C4-2B (cell line): Measurements from ENCODE around the gene NRIP2.
A peak's percentile ranks its signal among the peaks of the same experiment; 100 is the strongest.

Experiments
- H3K27ac ChIP-seq: fragments of 450-650 bp; 2 replicates; pipeline ENCODE4 v1.5.1; 2017
- ZFX ChIP-seq: fragments of 450-650 bp; IDR thresholded peaks from 2 replicates; pipeline ENCODE4 v1.6.1; 2017
- TF ChIP-seq, protein P1 (sequence below): fragments of 450-650 bp; conservative IDR thresholded peaks from 2 replicates; pipeline ENCODE4 v1.5.1; 2017; ENCODE audit warnings: mild to moderate bottlenecking

NRIP2 gene

DNA sequence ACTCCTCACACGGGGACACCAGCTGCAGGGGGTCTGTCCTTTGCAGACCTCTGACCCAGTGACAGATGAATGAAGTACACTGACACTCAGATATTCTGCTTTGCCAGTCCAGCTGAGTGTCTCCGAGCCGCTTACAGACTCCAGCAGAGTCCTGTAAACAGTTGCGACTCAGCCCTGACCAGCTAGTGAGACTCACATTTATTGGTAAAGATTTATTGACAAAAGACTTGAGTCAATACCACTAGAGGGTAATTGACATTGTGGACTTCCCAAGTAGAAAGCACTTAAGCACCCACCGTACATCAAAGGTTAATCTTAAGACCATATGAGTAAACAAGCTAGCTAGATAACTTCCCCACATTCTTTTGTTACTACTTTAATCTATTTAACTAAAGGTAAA, 49.8 kb downstream of the NRIP2 start:
- TF ChIP-seq, protein P1, sequence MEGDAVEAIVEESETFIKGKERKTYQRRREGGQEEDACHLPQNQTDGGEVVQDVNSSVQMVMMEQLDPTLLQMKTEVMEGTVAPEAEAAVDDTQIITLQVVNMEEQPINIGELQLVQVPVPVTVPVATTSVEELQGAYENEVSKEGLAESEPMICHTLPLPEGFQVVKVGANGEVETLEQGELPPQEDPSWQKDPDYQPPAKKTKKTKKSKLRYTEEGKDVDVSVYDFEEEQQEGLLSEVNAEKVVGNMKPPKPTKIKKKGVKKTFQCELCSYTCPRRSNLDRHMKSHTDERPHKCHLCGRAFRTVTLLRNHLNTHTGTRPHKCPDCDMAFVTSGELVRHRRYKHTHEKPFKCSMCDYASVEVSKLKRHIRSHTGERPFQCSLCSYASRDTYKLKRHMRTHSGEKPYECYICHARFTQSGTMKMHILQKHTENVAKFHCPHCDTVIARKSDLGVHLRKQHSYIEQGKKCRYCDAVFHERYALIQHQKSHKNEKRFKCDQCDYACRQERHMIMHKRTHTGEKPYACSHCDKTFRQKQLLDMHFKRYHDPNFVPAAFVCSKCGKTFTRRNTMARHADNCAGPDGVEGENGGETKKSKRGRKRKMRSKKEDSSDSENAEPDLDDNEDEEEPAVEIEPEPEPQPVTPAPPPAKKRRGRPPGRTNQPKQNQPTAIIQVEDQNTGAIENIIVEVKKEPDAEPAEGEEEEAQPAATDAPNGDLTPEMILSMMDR: no peak
- no peak for TF ChIP-seq ZFX
- no peak overlapping the region for H3K27ac ChIP-seq

DNA sequence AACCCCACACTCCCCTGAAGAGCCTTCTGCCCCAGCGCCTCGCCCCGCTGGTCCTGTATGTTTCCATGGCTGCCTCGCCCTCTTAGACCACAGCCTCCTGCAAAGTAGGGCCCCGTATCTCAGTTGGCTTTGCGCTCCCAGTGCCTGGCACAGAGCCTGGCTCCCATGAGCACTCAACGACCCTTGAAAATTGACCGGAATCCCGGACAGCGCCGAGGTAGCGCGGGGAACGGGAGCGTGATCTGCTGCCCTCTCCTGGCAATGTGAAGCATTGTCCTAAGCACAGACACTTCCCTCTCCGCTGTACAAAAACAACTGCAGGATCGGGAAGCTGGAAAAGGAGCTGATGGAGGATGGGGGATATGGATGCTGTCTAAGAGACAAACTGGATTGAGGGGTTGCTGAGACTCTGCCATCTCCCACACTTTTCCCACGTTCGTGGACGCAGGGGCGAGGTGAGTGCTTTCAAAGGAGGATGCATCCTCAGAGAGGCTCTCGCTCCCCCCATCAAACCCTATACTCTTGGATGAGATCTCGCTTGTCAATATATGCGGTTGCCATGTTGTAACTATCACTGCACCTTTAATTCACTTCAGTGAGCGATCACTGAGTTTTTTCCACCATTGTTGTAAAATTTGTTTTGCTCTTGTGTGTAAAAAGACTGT, 50.8 kb downstream of the NRIP2 start:
- no peak for TF ChIP-seq ZFX
- TF ChIP-seq, protein P1: peak; percentile 96
- no peak overlapping the region for H3K27ac ChIP-seq

DNA sequence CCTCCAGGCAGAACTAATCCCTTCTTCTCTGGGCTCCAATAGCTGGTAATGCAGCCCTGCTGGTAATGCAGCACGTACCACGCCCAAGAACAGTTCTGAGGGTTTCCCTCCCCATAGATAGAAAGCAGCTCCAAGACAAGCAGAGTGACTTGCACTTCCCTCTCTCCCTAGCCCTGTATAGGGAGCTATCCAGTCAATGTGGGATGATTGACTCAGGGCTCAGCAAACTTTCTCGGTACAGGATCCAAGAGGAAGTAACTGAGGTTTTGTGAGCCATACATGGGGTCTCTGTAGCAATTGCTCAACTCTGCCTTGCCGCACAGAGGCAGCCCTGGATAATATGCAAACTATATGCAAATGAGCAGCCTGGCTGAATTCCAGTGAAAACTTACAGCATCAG, 55.6 kb downstream of the NRIP2 start:
- H3K27ac ChIP-seq: no peak overlapping the region
- TF ChIP-seq, protein P1: no peak
- TF ChIP-seq ZFX: no peak

DNA sequence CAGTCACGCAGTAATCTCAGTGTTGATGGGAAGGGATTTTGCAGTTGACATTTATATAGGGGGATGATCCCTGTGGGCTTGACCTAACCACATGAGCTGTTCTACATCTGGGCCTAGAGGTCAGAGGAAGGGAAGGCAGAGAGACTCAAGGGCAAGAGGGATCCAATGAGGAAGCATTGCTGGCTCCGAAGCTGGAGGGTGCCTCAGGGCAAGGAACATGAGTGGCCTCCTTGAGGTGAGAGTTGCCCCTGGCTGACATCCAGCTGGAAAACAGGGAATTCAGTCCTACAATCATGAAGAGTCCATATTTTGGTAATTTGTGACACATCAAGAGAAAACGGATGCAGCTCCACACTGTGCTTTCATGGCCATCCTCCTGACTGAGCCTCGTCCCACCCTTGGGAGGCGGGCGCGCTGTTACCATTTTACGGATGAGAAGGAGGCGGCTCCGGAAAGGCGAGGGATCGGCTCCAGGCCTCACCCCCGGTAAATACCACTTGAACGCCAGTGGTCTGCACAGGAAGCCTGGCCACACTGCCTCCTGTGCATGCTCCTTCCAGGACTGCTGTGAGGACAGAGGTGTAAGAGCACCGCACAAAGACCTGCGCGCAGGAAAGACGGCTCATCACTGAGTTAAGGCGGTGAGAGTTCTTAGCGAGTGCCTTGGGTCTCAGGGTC, 58.6 kb downstream of the NRIP2 start:
- TF ChIP-seq ZFX: no peak
- TF ChIP-seq, protein P1: no peak
- peak overlapping the region; percentile 10; the same call in 1 of the 2 replicates for H3K27ac ChIP-seq

DNA sequence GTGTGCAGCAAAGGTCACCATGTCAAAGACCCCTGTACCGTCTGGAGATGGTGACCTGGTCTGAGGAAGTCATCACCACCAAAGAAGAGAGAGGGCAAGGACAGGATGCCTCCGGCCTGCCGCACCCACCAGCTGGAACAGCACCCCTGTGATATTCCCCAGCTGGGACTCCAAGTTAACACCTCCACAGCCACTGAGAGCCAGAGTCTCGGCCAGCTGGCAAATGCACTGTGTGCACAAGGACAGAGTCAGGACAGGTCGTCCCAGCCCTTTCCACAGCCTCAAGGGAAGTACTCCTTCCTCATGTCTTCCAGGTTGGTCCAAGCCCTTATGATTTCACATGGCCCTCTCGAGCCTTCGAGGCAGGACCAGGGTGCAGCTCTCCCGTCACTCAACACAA, 59.4 kb downstream of the NRIP2 start:
- TF ChIP-seq, protein P1: no peak
- no peak for TF ChIP-seq ZFX
- H3K27ac ChIP-seq: peak overlapping the region; percentile 28
